22Rv1 (cell line): ENCODE data around the gene CERKL.

Experiments used
- H3K27ac ChIP-seq: fragments of 450-650 bp; 2 replicates; pipeline ENCODE4 v1.5.1; 2017
- ZFX ChIP-seq: fragments of 450-650 bp; IDR thresholded peaks from 2 replicates; pipeline ENCODE4 v1.6.1; 2017; ENCODE audit warnings: antibody characterized with exemption, borderline replicate concordance
- TF ChIP-seq, protein P1 (sequence below): fragments of 450-650 bp; IDR thresholded peaks from 2 replicates; pipeline ENCODE4 v1.5.1; 2017; ENCODE audit warnings: mild to moderate bottlenecking

CERKL gene

DNA sequence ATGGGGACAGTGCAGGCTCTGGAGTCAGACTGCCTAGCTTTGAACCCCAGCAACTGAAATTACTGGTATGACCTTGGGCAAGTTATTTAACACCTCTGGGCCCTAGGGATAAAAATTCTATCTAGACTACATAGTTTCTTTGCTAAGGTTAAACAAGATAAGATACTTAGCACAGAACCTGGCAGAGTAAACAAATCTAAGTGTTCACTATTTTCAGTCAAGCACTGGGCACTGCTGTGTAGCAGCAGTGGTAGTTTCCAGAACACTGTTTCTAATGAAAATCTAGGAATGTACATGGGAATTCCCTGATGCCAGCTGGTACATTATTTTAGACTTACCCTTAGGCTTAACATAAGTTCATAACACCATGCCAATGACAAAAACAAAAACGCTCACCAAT is 17.2 kb downstream of the CERKL start:
- H3K27ac ChIP-seq: no peak overlapping the region
- TF ChIP-seq ZFX: no peak
- TF ChIP-seq, protein P1, sequence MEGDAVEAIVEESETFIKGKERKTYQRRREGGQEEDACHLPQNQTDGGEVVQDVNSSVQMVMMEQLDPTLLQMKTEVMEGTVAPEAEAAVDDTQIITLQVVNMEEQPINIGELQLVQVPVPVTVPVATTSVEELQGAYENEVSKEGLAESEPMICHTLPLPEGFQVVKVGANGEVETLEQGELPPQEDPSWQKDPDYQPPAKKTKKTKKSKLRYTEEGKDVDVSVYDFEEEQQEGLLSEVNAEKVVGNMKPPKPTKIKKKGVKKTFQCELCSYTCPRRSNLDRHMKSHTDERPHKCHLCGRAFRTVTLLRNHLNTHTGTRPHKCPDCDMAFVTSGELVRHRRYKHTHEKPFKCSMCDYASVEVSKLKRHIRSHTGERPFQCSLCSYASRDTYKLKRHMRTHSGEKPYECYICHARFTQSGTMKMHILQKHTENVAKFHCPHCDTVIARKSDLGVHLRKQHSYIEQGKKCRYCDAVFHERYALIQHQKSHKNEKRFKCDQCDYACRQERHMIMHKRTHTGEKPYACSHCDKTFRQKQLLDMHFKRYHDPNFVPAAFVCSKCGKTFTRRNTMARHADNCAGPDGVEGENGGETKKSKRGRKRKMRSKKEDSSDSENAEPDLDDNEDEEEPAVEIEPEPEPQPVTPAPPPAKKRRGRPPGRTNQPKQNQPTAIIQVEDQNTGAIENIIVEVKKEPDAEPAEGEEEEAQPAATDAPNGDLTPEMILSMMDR: no peak

DNA sequence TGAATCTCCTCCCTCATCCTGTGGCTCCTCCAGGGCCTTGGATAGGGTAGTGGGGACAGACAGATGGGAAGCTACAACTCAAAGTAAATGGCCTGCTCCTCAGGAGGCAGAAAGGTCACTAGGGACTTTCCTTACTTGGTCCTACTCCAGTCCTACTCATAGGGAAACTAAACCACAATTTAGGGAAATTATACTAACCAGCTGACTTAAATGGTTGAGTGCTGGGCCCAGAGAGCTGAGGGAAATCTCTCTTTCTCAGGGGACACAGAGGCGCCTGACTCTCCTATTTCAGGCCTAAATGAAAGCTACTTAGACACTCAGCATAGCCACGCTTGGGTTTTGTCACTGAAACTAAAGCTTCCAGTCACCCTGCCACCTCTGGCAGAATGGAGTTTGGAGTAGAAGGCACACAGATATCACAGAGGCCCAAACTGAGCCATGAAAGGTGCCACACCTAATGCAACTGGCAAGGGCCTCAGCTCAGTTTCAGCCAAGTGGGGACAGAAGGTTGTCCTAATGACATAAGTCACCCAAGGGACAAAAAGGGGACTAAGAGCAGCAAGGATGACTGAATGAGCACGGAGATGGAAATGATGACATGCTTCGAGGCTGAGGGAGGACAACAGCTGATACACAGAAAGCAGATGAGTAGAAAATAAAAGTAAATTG is 24.0 kb downstream of the CERKL start:
- no peak overlapping the region for H3K27ac ChIP-seq
- TF ChIP-seq ZFX: no peak
- TF ChIP-seq, protein P1: no peak

DNA sequence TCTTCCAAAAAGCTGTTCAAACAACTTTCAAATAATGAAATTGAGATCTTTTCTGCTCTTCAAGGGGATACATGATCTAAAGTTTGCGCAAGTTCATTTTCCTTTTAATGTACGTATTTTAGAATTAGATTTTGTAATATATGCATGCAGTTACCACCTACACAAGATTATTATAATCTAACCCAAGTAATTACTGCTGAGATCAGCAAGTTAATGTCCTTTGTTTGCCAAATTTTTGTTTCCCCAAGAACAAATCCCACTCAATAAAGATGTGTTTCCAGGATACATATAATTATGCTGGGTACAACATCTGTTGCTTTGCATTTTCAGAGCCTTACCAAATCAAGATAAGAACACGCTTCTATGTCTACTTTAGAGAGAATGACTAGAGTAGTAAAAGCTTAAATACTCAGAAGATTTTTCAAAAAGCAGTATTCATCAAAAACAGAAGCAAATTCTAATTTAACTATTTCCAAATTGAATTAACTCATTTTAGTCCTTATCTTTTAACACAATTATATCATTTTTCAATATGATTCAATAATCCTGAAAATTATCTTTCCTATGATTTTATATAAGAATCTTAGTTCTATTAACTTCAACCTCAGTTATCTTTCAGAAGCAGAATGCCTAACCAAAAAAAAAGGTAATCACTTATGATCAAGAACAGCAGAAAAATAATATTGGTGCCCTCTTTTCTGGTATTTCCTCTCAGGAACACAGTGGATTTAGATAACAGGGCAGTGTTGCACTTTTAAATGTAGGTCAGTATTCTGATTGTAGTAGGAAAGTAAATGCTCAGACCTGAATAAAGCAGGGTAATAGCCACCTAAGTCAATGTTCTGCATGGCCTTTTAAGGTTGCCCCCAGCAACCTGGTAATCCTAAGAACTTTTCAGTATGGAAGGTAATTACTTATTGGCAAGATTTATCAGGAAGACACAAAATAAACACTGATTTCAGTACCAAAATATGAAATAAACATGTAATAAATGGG is 28.0 kb downstream of the CERKL start:
- no peak for TF ChIP-seq ZFX
- TF ChIP-seq, protein P1: no peak
- no peak overlapping the region for H3K27ac ChIP-seq

DNA sequence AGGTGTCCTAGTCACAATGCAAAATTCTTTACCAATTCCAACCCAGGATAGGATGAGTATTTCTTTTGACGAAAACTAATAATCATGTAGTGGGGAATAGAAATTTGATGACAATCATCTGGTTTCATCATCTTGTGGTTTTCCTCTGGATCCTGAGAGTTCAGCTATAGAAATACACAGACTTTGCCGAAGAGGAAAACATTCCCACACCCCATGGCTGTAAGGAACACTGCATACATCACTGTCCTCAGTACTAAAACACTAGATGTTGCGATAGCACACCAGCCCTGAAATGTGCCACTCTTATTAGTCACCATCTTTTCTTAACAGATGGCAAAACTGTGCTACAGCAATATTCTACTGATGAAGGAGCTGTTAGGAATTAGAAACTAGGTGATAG is 29.4 kb downstream of the CERKL start:
- no peak overlapping the region for H3K27ac ChIP-seq
- no peak for TF ChIP-seq ZFX
- TF ChIP-seq, protein P1: no peak

DNA sequence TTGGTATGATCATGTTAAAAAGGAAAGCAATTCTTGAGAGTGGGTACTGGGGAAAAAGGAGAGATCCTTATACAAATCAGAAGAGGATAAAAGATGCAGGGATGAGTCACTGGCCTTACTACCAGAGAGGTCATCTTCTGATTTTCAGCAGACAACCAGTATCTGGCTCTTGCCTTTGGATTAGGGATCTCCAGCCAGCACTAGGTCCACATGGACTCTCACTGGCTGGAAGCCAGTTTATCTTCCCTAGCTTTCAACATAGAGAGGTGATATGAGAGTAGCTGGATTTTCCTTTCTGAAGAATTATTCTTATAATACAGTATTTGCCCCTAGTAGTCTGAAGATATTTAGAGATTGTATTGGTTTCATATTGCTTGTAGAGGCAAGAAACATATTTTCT is 30.2 kb downstream of the CERKL start:
- no peak overlapping the region for H3K27ac ChIP-seq
- TF ChIP-seq ZFX: no peak
- TF ChIP-seq, protein P1: no peak

DNA sequence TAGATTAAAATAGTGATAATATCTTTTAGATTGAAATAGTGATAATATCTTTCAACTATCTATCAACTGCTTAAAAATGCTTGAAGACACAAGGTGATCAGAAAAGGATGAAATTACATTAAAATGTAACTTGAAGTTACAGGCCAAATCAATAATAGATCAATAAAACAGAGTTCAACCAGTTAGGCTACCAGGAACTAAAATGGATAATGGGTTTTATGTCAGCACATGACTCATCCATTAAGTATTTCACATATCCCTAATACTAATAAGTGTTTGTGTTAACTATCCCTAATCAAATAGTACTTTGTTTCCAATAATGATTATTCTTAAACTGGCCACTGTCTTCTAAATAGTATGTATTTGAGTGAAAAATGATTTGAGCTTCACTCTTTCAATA is 33.7 kb downstream of the CERKL start:
- H3K27ac ChIP-seq: no peak overlapping the region
- TF ChIP-seq, protein P1: no peak
- TF ChIP-seq ZFX: no peak

DNA sequence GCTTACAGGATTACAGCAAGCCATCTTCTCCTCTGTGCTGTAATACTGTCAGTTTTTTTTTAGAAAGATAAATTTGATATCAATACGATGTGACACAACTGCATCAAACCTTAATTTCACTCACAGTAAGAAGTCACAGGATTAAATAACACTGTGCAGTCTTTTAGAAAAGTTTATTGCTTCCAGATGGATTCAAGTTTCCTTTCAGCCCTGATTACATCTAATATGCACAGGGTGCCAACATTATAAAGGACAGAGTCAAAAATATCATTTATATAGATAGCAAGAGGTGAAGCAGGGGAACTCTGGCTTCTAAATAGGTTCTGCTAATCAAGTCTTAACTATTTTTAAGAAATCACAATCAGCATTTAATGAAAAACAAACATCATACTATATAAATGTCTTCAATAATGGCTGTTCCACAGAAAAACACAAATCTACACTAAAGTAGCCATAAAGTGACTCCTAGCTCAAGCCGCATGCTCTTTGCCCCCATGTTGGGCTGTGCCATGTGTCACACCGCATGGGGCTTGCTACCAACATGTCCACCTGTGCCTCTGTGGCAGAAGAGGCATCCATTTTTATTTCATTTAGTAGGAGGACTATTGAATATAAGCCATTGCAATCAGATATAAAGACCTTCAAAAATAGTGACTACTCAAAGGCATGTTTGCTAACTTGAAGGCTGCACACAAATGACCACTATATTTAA is 35.0 kb downstream of the CERKL start:
- H3K27ac ChIP-seq: no peak overlapping the region
- no peak for TF ChIP-seq ZFX
- TF ChIP-seq, protein P1: no peak
